Upper lobe of left lung (tissue), 4 donors: ENCODE data around the gene BCDIN3D.

Experiments
- CTCF ChIP-seq, 6 experiments: fragments of 450-650 bp in 4 of 6; fragments of 200-600 bp in 2 of 6; sonication (generic) in 2 of 6; IDR thresholded peaks; one replicate each; pipeline ENCODE4 v1.5.1; 2016 to 2019; ENCODE audit warnings: antibody characterized with exemption in 6 of 6
- EP300 ChIP-seq, 4 donors: sonication (generic); formaldehyde crosslinking; IDR thresholded peaks; one replicate each; pipeline ENCODE4 v1.5.1; 2017; ENCODE audit warnings: antibody characterized with exemption in 4 of 4, control low read depth in 2 of 4
- POLR2A ChIP-seq, 4 donors: fragments of 450-650 bp; IDR thresholded peaks; one replicate each; pipeline ENCODE4 v1.5.1; 2016 to 2017; ENCODE audit warnings: antibody characterized with exemption in 4 of 4, mild to moderate bottlenecking in 2 of 4

GRCh38 chr12:49819786-49820185, 23.1 kb downstream of the BCDIN3D start:
- no peak for TF ChIP-seq POLR2A (IDR thresholded peaks at IDR 0.05)
- no peak for TF ChIP-seq CTCF (IDR thresholded peaks at IDR 0.05)
- TF ChIP-seq EP300 (IDR thresholded peaks at IDR 0.05), result no peak
